GM12878 (cell line): ENCODE data around the gene CDC42BPA. TPM values are rescaled to one million over a fixed set of nuclear protein-coding genes. Genes with fewer than 3 reads are reported as not detected.

ENCODE experiments used
- ATAC-seq: fragments of 200-7000 bp; cut with Tn5 transposase; 3 replicates; pipeline ENCODE4 v1.9.1; 2020; ENCODE audit warnings: mild to moderate bottlenecking, moderate library complexity
- BruUV-seq: library from RNA; stranded (reverse); fragments of 400-500 nt; replicated peaks from 2 replicates; lab custom pipeline; 2021; lab: Mats Ljungman, UMichigan
- CTCF ChIA-PET: fragments of 300-600 bp; sonication (Branson Sonifier 250); formaldehyde crosslinking; extraction: SDS; loops from one replicate; lab custom pipeline; 2021; ENCODE audit warnings: inconsistent platforms; lab: Yijun Ruan, JAX
- POLR2A ChIA-PET: fragments of 350-600 bp; formaldehyde crosslinking; extraction: SDS; loops from one replicate; lab custom pipeline; 2021; ENCODE audit warnings: inconsistent platforms; lab: Charles Lee
- RAD21 ChIA-PET: fragments of 300-600 bp; sonication (Branson Sonifier 250); formaldehyde crosslinking; loops from one replicate; lab custom pipeline; 2023; ENCODE audit warnings: antibody characterized with exemption; ENCODE audit not compliant: unreplicated experiment; lab: Charles Lee
- SMC1A ChIA-PET: fragments of 300-600 bp; sonication (Branson Sonifier 250); formaldehyde crosslinking; loops from one replicate; lab custom pipeline; 2023; ENCODE audit not compliant: unreplicated experiment, uncharacterized antibody; lab: Charles Lee
- DNase-seq: peaks from one replicate; pipeline ENCODE4 v3.0.0-alpha.2; 2011; ENCODE audit warnings: low read depth, low spot score
- FAIRE-seq: peaks from 3 replicates; lab custom pipeline; 2011; peaks lifted over from hg19 to GRCh38; lab: Jason Lieb, UNC
- H2AFZ ChIP-seq: 2 replicates; pipeline ENCODE4 v1.6.0; 2011; ENCODE audit warnings: low read depth, low read length, control low read depth; ENCODE audit not compliant: control insufficient read depth
- H3K27ac ChIP-seq: 2 replicates; pipeline ENCODE4 v1.5.1; 2011; ENCODE audit warnings: control low read depth; ENCODE audit not compliant: control insufficient read depth, insufficient read depth
- H3K27me3 ChIP-seq, 2 experiments: replicated peaks in 1 of 2; 2 replicates each; pipeline versions ENCODE4 v1.6.0 to v1.6.1; 2011; ENCODE audit warnings: low read length in 1 of 2; ENCODE audit not compliant: control insufficient read depth in 2 of 2, insufficient read depth in 2 of 2
- H3K36me3 ChIP-seq, 2 experiments: 2 replicates each; pipeline ENCODE4 v1.5.1; 2011; ENCODE audit warnings: low read length in 1 of 2; ENCODE audit not compliant: control insufficient read depth in 2 of 2, insufficient read depth in 2 of 2
- H3K4me1 ChIP-seq: 2 replicates; pipeline ENCODE4 v1.6.1; 2011; ENCODE audit warnings: mild to moderate bottlenecking, low read length, moderate library complexity, mixed read lengths; ENCODE audit not compliant: control insufficient read depth, insufficient read depth
- H3K4me2 ChIP-seq: 2 replicates; pipeline ENCODE4 v1.6.0; 2011; ENCODE audit warnings: control low read depth; ENCODE audit not compliant: control insufficient read depth, insufficient read depth
- H3K4me3 ChIP-seq: fragments of 200-600 bp; sonication (generic); 2 replicates; pipeline ENCODE4 v1.5.1; 2016
- H3K79me2 ChIP-seq: 2 replicates; pipeline ENCODE4 v1.6.0; 2011; ENCODE audit warnings: low read length; ENCODE audit not compliant: control insufficient read depth, insufficient read depth
- H3K9ac ChIP-seq: 2 replicates; pipeline ENCODE4 v1.8.0; 2011; ENCODE audit warnings: low read length, control low read depth, mixed read lengths; ENCODE audit not compliant: control insufficient read depth, insufficient read depth
- H3K9me3 ChIP-seq: replicated peaks from 3 replicates; pipeline ENCODE4 v1.5.1; 2011; ENCODE audit warnings: mild to moderate bottlenecking, low read length; ENCODE audit not compliant: control insufficient read depth, insufficient read depth
- H4K20me1 ChIP-seq: 2 replicates; pipeline ENCODE4 v1.6.0; 2011; ENCODE audit not compliant: control insufficient read depth, insufficient read depth
- ATF7 ChIP-seq: fragments of 450-650 bp; IDR thresholded peaks from 2 replicates; pipeline ENCODE4 v1.6.1; 2016; ENCODE audit warnings: low read depth, mild to moderate bottlenecking
- BACH1 ChIP-seq: fragments of 450-650 bp; IDR thresholded peaks from 2 replicates; pipeline ENCODE4 v1.6.1; 2017; ENCODE audit warnings: mild to moderate bottlenecking, borderline replicate concordance
- CBX5 ChIP-seq: sonication (generic); IDR thresholded peaks from 2 replicates; pipeline ENCODE4 v1.6.1; 2016; ENCODE audit warnings: low read depth, moderate library complexity, mild to moderate bottlenecking, inconsistent platforms
- JUNB ChIP-seq: IDR thresholded peaks from 2 replicates; pipeline ENCODE4 v1.6.1; 2016; ENCODE audit warnings: antibody characterized with exemption, mild to moderate bottlenecking
- MEF2B ChIP-seq: fragments of 450-650 bp; IDR thresholded peaks from 2 replicates; pipeline ENCODE4 v1.6.1; 2018; ENCODE audit warnings: mild to moderate bottlenecking, moderate library complexity; ENCODE audit not compliant: partially characterized antibody, poor library complexity, severe bottlenecking
- NFIC ChIP-seq: IDR thresholded peaks from 2 replicates; pipeline ENCODE4 v1.6.1; 2012; ENCODE audit warnings: low read depth, mild to moderate bottlenecking, inconsistent platforms, low read length, moderate library complexity
- PBX3 ChIP-seq: IDR thresholded peaks from 2 replicates; pipeline ENCODE4 v1.6.1; 2011; ENCODE audit warnings: mild to moderate bottlenecking, low read depth, low read length, moderate library complexity; ENCODE audit not compliant: insufficient replicate concordance
- POLR2AphosphoS2 ChIP-seq: IDR thresholded peaks from 2 replicates; pipeline ENCODE4 v1.6.1; 2011; ENCODE audit warnings: low read depth, mild to moderate bottlenecking, low read length, improper control_type of control experiment, moderate library complexity
- TCF12 ChIP-seq: IDR thresholded peaks from 2 replicates; pipeline ENCODE4 v1.6.1; 2011; ENCODE audit warnings: low read depth, mild to moderate bottlenecking, low read length
- ZNF592 ChIP-seq: fragments of 450-650 bp; IDR thresholded peaks from 2 replicates; pipeline ENCODE4 v1.6.1; 2017; ENCODE audit warnings: mild to moderate bottlenecking, moderate library complexity
- WGBS: methylation state at CpG from one replicate; pipeline ENCODE4 v1.1.6; 2016; ENCODE audit warnings: low lambda C conversion rate; ENCODE audit not compliant: insufficient replicate concordance, insufficient coverage; ENCODE audit errors: missing lambda C conversion rate; 5-methylcytosine and 5-hydroxymethylcytosine counted together
- in situ Hi-C: fragments of 300-500 bp; cut with MboI; formaldehyde crosslinking; loops from 9 replicates; pipeline ENCODE4 v1.14.3; 2018; ENCODE audit warnings: mixed read lengths
- intact Hi-C: fragments of 100-400 bp; cut with micrococcal nuclease; formaldehyde crosslinking; loops from one replicate; pipeline ENCODE4 v1.14.2; 2022; ENCODE audit not compliant: unreplicated experiment
- polyA plus RNA-seq, 11 experiments: library from polyadenylated mRNA; depleted of rRNA in 4 of 11; unstranded in 6 of 11; stranded (reverse) in 5 of 11; fragments of >200 nt; fragmentation: Nextera tagmentation in 4 of 11; fragmentation: Illumina TruSeq in 1 of 11; extraction: Ambion mirVana in 4 of 11; extraction: Trizol in 1 of 11; gene quantifications; 1 replicate in 1 of 11; 2 replicates in 10 of 11; pipeline versions ENCODE4 v1.2.1 to v1.2.3, GENCODE V29; 2011 to 2016; ENCODE audit warnings: inconsistent platforms in 2 of 11, missing spikeins in 2 of 11, low read depth in 1 of 11
- total RNA-seq, 4 experiments: library from RNA; depleted of rRNA in 3 of 4; stranded (reverse); fragments of >200 nt in 3 of 4; fragmentation: Illumina TruSeq in 1 of 4; extraction: Trizol in 1 of 4; gene quantifications; 2 replicates each; pipeline versions ENCODE4 v1.2.1 to v1.2.3, GENCODE V29; 2013 to 2021
- TF ChIP-seq, protein P1 (sequence below): fragments of 450-650 bp; IDR thresholded peaks from 2 replicates; pipeline ENCODE4 v1.6.1; 2017; ENCODE audit warnings: low read depth, mild to moderate bottlenecking, moderate library complexity
- TF ChIP-seq, protein P2 (sequence below): fragments of 150-350 bp; IDR thresholded peaks from 2 replicates; pipeline ENCODE4 v1.6.1; 2016; ENCODE audit warnings: low read depth, low read length

The CDC42BPA gene
- total and polyA plus RNA-seq, 10 of the 15 experiments (the other 5 are each of a cell fraction or from before 2014, with no cell fraction given): 0.02 to 0.52 (median 0.10) TPM

GRCh38 chr1:227212164-227212563 is 106.1 kb downstream of the CDC42BPA start:
- intact Hi-C loops: no loop called here
- FAIRE-seq: no peak
- no peaks in the 10 kb centered on the region for H3K79me2 ChIP-seq
- in situ Hi-C loops: no loop called here
- ChIA-PET RAD21 (no interaction called here), CTCF (no interaction called here)
- no peaks in the 10 kb centered on the region for H3K36me3 ChIP-seq
- H2AFZ ChIP-seq: no peak overlapping the region
- no peak overlapping the region for H3K9ac ChIP-seq
- TF ChIP-seq MEF2B: no peak
- TF ChIP-seq TCF12: no peak
- TF ChIP-seq PBX3: no peak
- no peak for TF ChIP-seq ATF7
- TF ChIP-seq, protein P1, sequence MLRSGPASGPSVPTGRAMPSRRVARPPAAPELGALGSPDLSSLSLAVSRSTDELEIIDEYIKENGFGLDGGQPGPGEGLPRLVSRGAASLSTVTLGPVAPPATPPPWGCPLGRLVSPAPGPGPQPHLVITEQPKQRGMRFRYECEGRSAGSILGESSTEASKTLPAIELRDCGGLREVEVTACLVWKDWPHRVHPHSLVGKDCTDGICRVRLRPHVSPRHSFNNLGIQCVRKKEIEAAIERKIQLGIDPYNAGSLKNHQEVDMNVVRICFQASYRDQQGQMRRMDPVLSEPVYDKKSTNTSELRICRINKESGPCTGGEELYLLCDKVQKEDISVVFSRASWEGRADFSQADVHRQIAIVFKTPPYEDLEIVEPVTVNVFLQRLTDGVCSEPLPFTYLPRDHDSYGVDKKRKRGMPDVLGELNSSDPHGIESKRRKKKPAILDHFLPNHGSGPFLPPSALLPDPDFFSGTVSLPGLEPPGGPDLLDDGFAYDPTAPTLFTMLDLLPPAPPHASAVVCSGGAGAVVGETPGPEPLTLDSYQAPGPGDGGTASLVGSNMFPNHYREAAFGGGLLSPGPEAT: no peak
- no peak for TF ChIP-seq BACH1
- TF ChIP-seq, protein P2, sequence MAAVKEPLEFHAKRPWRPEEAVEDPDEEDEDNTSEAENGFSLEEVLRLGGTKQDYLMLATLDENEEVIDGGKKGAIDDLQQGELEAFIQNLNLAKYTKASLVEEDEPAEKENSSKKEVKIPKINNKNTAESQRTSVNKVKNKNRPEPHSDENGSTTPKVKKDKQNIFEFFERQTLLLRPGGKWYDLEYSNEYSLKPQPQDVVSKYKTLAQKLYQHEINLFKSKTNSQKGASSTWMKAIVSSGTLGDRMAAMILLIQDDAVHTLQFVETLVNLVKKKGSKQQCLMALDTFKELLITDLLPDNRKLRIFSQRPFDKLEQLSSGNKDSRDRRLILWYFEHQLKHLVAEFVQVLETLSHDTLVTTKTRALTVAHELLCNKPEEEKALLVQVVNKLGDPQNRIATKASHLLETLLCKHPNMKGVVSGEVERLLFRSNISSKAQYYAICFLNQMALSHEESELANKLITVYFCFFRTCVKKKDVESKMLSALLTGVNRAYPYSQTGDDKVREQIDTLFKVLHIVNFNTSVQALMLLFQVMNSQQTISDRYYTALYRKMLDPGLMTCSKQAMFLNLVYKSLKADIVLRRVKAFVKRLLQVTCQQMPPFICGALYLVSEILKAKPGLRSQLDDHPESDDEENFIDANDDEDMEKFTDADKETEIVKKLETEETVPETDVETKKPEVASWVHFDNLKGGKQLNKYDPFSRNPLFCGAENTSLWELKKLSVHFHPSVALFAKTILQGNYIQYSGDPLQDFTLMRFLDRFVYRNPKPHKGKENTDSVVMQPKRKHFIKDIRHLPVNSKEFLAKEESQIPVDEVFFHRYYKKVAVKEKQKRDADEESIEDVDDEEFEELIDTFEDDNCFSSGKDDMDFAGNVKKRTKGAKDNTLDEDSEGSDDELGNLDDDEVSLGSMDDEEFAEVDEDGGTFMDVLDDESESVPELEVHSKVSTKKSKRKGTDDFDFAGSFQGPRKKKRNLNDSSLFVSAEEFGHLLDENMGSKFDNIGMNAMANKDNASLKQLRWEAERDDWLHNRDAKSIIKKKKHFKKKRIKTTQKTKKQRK: no peak
- no peak for TF ChIP-seq NFIC
- no peak for TF ChIP-seq JUNB
- no peak for TF ChIP-seq POLR2AphosphoS2
- no peak for TF ChIP-seq CBX5
- no peak for TF ChIP-seq ZNF592
- TF ChIP-seq, all 136 proteins: peak for 0
- ChIA-PET SMC1A (no interaction called here), POLR2A (no interaction called here)
- Histone ChIP-seq H3K9me3 (no peaks in the 10 kb centered on the region), H3K4me3 (no peak overlapping the region), H4K20me1 (no peaks in the 10 kb centered on the region), H3K4me1 (no peaks in the 10 kb centered on the region), H3K27me3 (no peaks in the 10 kb centered on the region), H3K27ac (no peak overlapping the region), H3K4me2 (no peak overlapping the region)
- ATAC-seq: no peak
- WGBS: 4% methylated on average over 3 of the region's 3 CpGs
- no peak for DNase-seq
- BruUV-seq: no TSS peak
